HL-60 (cell line): ENCODE data around the gene PGM2.
"Not testable (repeated sequence)": the region's sequence is repeated elsewhere in the genome, so short reads cannot be mapped to it uniquely, and the experiment has no call there.

ENCODE experiments used
- DNase-seq, 2 experiments: peaks; one replicate each; pipeline ENCODE4 v3.0.0-alpha.2; 2010 to 2020; ENCODE audit warnings: low read depth in 1 of 2, low spot score in 1 of 2
- H3K27ac ChIP-seq: fragments of 250-450 bp; sonication (Bioruptor Pico); replicated peaks from 2 replicates; pipeline ENCODE4 v1.5.1; 2020; ENCODE audit warnings: mild to moderate bottlenecking, moderate library complexity
- H3K27me3 ChIP-seq: fragments of 250-450 bp; sonication (Bioruptor Pico); 2 replicates; pipeline ENCODE4 v1.5.1; 2021; ENCODE audit warnings: mild to moderate bottlenecking, moderate library complexity; ENCODE audit not compliant: insufficient read depth, poor library complexity, severe bottlenecking
- H3K4me3 ChIP-seq: replicated peaks from 2 replicates; pipeline ENCODE4 v1.5.1; 2011; ENCODE audit warnings: mild to moderate bottlenecking, control low read depth, low read length; ENCODE audit not compliant: insufficient read depth
- GABPA ChIP-seq: IDR thresholded peaks from 2 replicates; pipeline ENCODE4 v1.6.1; 2012; ENCODE audit warnings: low read depth
- POLR2AphosphoS5 ChIP-seq: IDR thresholded peaks from 2 replicates; pipeline ENCODE4 v1.6.1; 2012; ENCODE audit warnings: low read depth
- REST ChIP-seq: IDR thresholded peaks from 2 replicates; pipeline ENCODE4 v1.6.1; 2012; ENCODE audit warnings: low read depth; ENCODE audit not compliant: insufficient replicate concordance
- SPI1 ChIP-seq: IDR thresholded peaks from 2 replicates; pipeline ENCODE4 v1.6.1; 2012; ENCODE audit warnings: low read depth, mild to moderate bottlenecking, borderline replicate concordance
- TF ChIP-seq, protein P1 (sequence below): IDR thresholded peaks from one replicate; pipeline ENCODE4 v1.5.1; 2011; ENCODE audit warnings: low read length, control low read depth, inconsistent platforms; ENCODE audit not compliant: insufficient read depth

PGM2 gene

GRCh38 chr4:37816006-37816405, 10.5 kb upstream of the PGM2 start:
- DNase-seq = peak in 1 of 2 experiments; percentile 36
- Histone ChIP-seq H3K27ac (peak overlapping the region; percentile 39; the same call in 1 of the 2 replicates), H3K4me3 (no peak overlapping the region), H3K27me3 (no peaks in the 10 kb centered on the region)
- TF ChIP-seq SPI1 (peak; percentile 15; the same call in 1 of the 2 replicates), POLR2AphosphoS5 (no peak), GABPA (no peak), REST (no peak)
- TF ChIP-seq, protein P1, sequence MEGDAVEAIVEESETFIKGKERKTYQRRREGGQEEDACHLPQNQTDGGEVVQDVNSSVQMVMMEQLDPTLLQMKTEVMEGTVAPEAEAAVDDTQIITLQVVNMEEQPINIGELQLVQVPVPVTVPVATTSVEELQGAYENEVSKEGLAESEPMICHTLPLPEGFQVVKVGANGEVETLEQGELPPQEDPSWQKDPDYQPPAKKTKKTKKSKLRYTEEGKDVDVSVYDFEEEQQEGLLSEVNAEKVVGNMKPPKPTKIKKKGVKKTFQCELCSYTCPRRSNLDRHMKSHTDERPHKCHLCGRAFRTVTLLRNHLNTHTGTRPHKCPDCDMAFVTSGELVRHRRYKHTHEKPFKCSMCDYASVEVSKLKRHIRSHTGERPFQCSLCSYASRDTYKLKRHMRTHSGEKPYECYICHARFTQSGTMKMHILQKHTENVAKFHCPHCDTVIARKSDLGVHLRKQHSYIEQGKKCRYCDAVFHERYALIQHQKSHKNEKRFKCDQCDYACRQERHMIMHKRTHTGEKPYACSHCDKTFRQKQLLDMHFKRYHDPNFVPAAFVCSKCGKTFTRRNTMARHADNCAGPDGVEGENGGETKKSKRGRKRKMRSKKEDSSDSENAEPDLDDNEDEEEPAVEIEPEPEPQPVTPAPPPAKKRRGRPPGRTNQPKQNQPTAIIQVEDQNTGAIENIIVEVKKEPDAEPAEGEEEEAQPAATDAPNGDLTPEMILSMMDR = no peak

DNA sequence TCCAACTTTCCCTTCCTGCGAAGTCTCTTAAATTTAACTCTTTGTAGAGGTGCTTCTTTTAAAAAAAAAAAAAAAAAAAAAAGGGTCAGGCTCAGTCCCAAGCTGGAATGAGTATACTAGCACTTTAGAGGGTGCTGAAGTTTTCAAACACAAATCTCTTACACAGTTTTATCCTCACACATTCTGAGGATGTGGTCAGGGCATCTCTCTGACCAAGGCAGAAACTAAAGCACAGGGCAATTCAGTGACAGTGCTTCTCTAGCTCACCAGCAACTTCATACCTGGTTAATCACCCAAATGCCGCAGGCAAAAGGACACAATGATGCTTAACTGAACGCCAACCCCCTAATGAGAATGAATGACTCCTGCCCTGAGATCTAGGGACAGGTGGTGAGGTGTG, 9.8 kb upstream of the PGM2 start:
- no peak overlapping the region for H3K4me3 ChIP-seq
- no peaks in the 10 kb centered on the region for H3K27me3 ChIP-seq
- no peak for DNase-seq
- H3K27ac ChIP-seq = no peak overlapping the region
- TF ChIP-seq, protein P1 = no peak
- no peak for TF ChIP-seq SPI1
- no peak for TF ChIP-seq POLR2AphosphoS5
- TF ChIP-seq GABPA = no peak
- TF ChIP-seq REST = no peak

DNA sequence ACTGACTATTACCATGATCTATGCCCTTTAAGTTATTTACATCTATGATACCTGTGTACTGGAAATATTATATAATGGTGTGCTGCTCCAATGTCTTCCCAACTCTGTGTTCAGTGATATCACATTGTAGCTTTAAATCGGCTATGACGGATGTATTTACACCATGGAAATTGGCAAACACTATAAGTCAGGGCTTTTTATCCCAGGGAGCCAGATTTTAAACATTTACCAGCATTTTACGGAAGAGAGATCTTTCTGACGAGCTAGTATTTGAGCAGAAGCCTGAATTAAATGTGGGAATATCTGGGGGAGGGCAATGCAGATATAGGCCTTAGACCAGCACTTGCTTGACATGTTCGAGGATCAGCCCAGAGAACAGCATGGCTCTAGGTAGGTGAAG, 7.7 kb upstream of the PGM2 start:
- no peak for TF ChIP-seq GABPA
- no peak for TF ChIP-seq POLR2AphosphoS5
- TF ChIP-seq, protein P1 = no peak
- no peak for TF ChIP-seq SPI1
- no peak for TF ChIP-seq REST
- H3K27ac ChIP-seq = no peak overlapping the region
- no peak overlapping the region for H3K4me3 ChIP-seq
- no peak for DNase-seq
- no peaks in the 10 kb centered on the region for H3K27me3 ChIP-seq

DNA sequence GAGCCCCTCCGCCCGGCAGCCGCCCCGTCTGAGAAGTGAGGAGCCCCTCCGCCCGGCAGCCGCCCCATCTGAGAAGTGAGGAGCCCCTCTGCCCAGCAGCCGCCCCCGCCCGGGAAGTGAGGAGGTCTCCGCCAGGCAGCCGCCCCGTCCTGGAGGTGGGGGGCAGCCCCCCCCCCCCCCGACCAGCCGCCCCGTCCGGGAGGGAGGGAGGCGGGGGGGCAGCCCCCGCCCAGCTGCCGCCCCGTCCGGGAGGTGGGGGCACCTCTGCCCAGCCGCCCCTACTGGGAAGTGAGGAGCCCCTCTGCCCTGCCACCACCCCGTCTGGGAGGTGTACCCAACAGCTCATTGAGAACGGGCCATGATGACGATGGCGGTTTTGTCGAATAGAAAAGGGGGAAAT, 6.0 kb upstream of the PGM2 start:
- not testable (repeated sequence) for DNase-seq, H3K4me3 ChIP-seq, H3K27ac ChIP-seq, H3K27me3 ChIP-seq
